ENCODE measurements around the gene TTC9B. TPM values are rescaled to one million over a fixed set of nuclear protein-coding genes. Genes with fewer than 3 reads are reported as not detected.

TTC9B gene
- total and polyA plus RNA-seq, 2 of the 8 experiments (the other 6 are each of a cell fraction or from before 2014, with no cell fraction given) = 0.26 TPM; not detected in 1

DNA sequence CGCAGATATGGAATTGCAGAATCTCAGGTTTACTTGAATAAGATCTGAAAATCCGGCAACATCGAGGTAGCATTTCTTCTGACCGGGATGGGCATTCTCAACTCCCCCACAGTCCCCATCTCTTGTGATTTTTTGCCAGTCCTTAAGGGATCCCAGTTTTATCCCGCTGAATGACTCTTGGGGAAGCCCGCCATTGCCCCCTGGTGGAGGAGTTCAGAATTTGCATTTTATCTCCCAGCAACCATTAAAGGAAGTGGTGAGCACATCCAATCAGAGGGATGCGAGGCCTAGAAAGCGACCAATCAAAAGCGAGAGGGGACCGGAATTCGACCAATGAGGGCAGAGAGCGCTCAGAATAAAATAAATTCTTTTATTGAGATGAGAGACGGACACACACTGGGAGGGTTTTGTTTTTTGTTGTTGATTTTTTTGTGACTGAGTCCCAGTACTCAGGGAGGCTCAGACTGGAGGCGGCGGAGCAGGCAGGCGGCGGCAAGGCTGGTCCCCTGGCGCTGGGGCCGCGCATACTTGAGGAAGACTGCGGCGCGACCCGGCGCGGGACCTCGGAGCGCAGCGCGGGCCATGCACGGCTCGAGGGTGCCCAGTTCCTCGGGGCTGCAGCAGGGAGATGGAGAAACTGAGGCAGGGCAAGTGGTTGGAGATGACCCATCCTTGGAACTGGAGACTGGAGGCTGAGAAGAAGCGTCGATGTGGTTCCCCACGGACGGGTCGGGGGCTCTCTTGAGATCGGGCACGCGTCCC lies 3.9 kb upstream of the TTC9B start:
- Histone ChIP-seq H2BK20ac (ENCODE audit: low read length) (no peak overlapping the region), H3K4me2 (ENCODE audit: insufficient read depth in 1 of 2, low read depth in 2 of 2, low read length in 2 of 2) (no peak overlapping the region), H3K27me3 (replicated peaks in 1 of 4; ENCODE audit: control insufficient read depth in 3 of 4, extremely low read depth in 1 of 4, insufficient read depth in 3 of 4, low read length in 3 of 4) (peaks cover 3 to 29% (median 20%) of the 10 kb centered on the region in 4 experiments), H3K9me3 (ENCODE audit: insufficient read depth in 2 of 2, low read depth in 1 of 2, low read length in 1 of 2) (peaks cover 0 to 5% of the 10 kb centered on the region in 2 experiments; a peak in 1 of 4 replicates), H3K23me2 (ENCODE audit: low read depth, low read length) (peaks cover 5% of the 10 kb centered on the region), H3K23ac (ENCODE audit: insufficient read length) (no peak overlapping the region), H3K9ac (replicated peaks in 1 of 4; ENCODE audit: extremely low read depth in 1 of 4, low read depth in 3 of 4, low read length in 3 of 4) (no peak overlapping the region), H2BK12ac (ENCODE audit: low read depth, low read length) (no peak overlapping the region), H2BK15ac (ENCODE audit: low read length) (no peak overlapping the region), H3K4me3 (ENCODE audit: extremely low read depth in 1 of 4, insufficient read depth in 2 of 4, low read depth in 3 of 4, low read length in 4 of 4) (no peak overlapping the region), H4K20me1 (replicated peaks in 1 of 2; ENCODE audit: control insufficient read depth in 1 of 2, insufficient read depth in 2 of 2, low read length in 2 of 2) (peaks cover 0 to 3% of the 10 kb centered on the region in 2 experiments), H3K4ac (replicated peaks; ENCODE audit: insufficient read length, low read depth, low read length) (no peak overlapping the region), H4K5ac (ENCODE audit: insufficient read length, low read depth, low read length) (no peak overlapping the region), H3K79me2 (ENCODE audit: control insufficient read depth in 1 of 2, insufficient read depth in 2 of 2, low read length in 2 of 2) (no peaks in the 10 kb centered on the region), H3K14ac (ENCODE audit: insufficient read length) (no peak overlapping the region), H2AK5ac (ENCODE audit: low read depth, low read length) (no peak overlapping the region), H3K36me3 (ENCODE audit: control insufficient read depth in 2 of 4, insufficient read depth in 4 of 4, low read length in 3 of 4) (no peaks in the 10 kb centered on the region), H4K8ac (ENCODE audit: extremely low read depth, insufficient read depth, low read length) (peak overlapping the region; percentile 38; the same call in 1 of the 2 replicates), H2BK5ac (ENCODE audit: low read depth, low read length) (no peak overlapping the region), H3K56ac (replicated peaks; ENCODE audit: insufficient read length, low read depth, low read length) (no peak overlapping the region), H2AFZ (ENCODE audit: low read length) (no peak overlapping the region), H3K27ac (ENCODE audit: low read depth, low read length) (no peak overlapping the region), H2BK120ac (replicated peaks; ENCODE audit: low read depth, low read length) (no peak overlapping the region), H3K18ac (ENCODE audit: extremely low read depth, low read length) (no peak overlapping the region), H4K91ac (replicated peaks; ENCODE audit: insufficient read length, low read length) (no peak overlapping the region), H3K79me1 (ENCODE audit: low read depth, low read length) (no peaks in the 10 kb centered on the region), H3K4me1 (replicated peaks in 1 of 4; ENCODE audit: control insufficient read depth in 3 of 4, insufficient read depth in 4 of 4, low read length in 3 of 4) (peaks cover 0 to 4% (median 3%) of the 10 kb centered on the region in 4 experiments; a peak in 5 of 7 replicates)
- DNase-seq (ENCODE audit: low read depth in 1 of 2, low spot score in 2 of 2) (peak; percentile 84 to 91), FAIRE-seq (peak; percentile 95)
- POLR2A ChIA-PET (ENCODE audit: partially characterized antibody) = interaction anchor here (1.4 kb wide), 1 partner anchor 62 kb away, joined by 4 read pairs; no protein-coding TSS in a partner anchor
- CTCF ChIA-PET (ENCODE audit: partially characterized antibody) = interaction anchor here (1.6 kb wide), 1 partner anchor 56 kb away, joined by 5 read pairs; no protein-coding TSS in a partner anchor
- WGBS, 2 experiments (ENCODE audit: extremely low coverage in 1 of 2, insufficient coverage in 1 of 2, insufficient read length in 1 of 2, insufficient replicate concordance in 2 of 2, low coverage in 1 of 2, low lambda C conversion rate in 2 of 2, missing lambda C conversion rate in 1 of 2) = 71% methylated on average over 41 of the region's 41 CpGs; no CpG with 5 or more reads in 1 of the 2 experiments
- TF ChIP-seq CEBPB (IDR thresholded peaks at IDR 0.05; ENCODE audit: low read depth, low read length) = no peak
- peak; percentile 87 for TF ChIP-seq CHD2 (IDR thresholded peaks at IDR 0.05; ENCODE audit: low read length)
- no peak for TF ChIP-seq SUZ12 (IDR thresholded peaks at IDR 0.05; ENCODE audit: low read length)
- TF ChIP-seq POLR2AphosphoS5 (IDR thresholded peaks at IDR 0.05; ENCODE audit: low read depth, low read length) = no peak
- peak; percentile 64; the same call in 1 of the 2 replicates for TF ChIP-seq YY1 (IDR thresholded peaks at IDR 0.05; ENCODE audit: low read depth, low read length)
- 0 out of 2 replicates have a peak, but pooled peaks have one; percentile 24 for TF ChIP-seq POU5F1 (IDR thresholded peaks at IDR 0.05; ENCODE audit: low read depth, low read length)
- TF ChIP-seq SAP30 (IDR thresholded peaks at IDR 0.05; ENCODE audit: insufficient read depth, insufficient replicate concordance, low read length) = no peak
- no peak for TF ChIP-seq EP300 (IDR thresholded peaks at IDR 0.05; ENCODE audit: borderline replicate concordance in 1 of 2, low read depth in 2 of 2, low read length in 2 of 2)
- TF ChIP-seq RAD21 (IDR thresholded peaks at IDR 0.05 in 1 of 2, conservative IDR thresholded peaks at IDR 0.05 in 1 of 2; ENCODE audit: low read depth in 2 of 2, low read length in 2 of 2) = peak; percentile 79 to 87
- TF ChIP-seq BACH1 (IDR thresholded peaks at IDR 0.05; ENCODE audit: low read length) = no peak
- peak; percentile 98 for TF ChIP-seq SP1 (IDR thresholded peaks at IDR 0.05; ENCODE audit: low read depth, low read length)

All from H1 (cell line).